ENCODE results near the gene STRN3.

DNA sequence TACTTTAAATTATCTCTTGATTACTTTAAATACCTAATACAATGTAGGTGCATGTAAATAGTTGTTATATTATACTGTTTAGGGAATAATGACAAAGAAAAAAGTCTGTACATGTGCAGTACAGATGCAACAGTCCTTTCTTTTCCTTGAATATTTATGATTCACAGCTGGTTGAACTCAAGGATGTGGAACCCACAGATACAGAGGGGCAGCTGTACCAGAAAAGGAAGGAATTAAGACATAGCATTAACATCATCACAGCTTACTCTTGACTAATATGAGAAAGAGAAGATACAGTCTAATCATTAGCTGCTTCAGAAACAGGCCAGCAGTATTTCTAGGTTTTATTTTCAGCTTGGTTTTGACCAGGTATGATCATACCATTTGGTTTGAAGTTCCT lies 35.4 kb downstream of the STRN3 start:
- TF ChIP-seq, protein P1, sequence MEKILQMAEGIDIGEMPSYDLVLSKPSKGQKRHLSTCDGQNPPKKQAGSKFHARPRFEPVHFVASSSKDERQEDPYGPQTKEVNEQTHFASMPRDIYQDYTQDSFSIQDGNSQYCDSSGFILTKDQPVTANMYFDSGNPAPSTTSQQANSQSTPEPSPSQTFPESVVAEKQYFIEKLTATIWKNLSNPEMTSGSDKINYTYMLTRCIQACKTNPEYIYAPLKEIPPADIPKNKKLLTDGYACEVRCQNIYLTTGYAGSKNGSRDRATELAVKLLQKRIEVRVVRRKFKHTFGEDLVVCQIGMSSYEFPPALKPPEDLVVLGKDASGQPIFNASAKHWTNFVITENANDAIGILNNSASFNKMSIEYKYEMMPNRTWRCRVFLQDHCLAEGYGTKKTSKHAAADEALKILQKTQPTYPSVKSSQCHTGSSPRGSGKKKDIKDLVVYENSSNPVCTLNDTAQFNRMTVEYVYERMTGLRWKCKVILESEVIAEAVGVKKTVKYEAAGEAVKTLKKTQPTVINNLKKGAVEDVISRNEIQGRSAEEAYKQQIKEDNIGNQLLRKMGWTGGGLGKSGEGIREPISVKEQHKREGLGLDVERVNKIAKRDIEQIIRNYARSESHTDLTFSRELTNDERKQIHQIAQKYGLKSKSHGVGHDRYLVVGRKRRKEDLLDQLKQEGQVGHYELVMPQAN (conservative IDR thresholded peaks at IDR 0.05), result no peak
- no peak for TF ChIP-seq NRF1 (conservative IDR thresholded peaks at IDR 0.05; ENCODE audit: low read depth, low read length)
- no peak for TF ChIP-seq POLR2AphosphoS5 (IDR thresholded peaks at IDR 0.05; ENCODE audit: low read length)
- TF ChIP-seq, protein P2, sequence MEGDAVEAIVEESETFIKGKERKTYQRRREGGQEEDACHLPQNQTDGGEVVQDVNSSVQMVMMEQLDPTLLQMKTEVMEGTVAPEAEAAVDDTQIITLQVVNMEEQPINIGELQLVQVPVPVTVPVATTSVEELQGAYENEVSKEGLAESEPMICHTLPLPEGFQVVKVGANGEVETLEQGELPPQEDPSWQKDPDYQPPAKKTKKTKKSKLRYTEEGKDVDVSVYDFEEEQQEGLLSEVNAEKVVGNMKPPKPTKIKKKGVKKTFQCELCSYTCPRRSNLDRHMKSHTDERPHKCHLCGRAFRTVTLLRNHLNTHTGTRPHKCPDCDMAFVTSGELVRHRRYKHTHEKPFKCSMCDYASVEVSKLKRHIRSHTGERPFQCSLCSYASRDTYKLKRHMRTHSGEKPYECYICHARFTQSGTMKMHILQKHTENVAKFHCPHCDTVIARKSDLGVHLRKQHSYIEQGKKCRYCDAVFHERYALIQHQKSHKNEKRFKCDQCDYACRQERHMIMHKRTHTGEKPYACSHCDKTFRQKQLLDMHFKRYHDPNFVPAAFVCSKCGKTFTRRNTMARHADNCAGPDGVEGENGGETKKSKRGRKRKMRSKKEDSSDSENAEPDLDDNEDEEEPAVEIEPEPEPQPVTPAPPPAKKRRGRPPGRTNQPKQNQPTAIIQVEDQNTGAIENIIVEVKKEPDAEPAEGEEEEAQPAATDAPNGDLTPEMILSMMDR (IDR thresholded peaks at IDR 0.05 in 2 of 3, conservative IDR thresholded peaks at IDR 0.05 in 1 of 3; ENCODE audit: control insufficient read depth in 2 of 3, extremely low read depth in 1 of 3, insufficient read depth in 1 of 3, low read depth in 3 of 3, low read length in 3 of 3), result no peak
- no peak for TF ChIP-seq FOXK2 (IDR thresholded peaks at IDR 0.05)
- no peak for TF ChIP-seq ESRRA (IDR thresholded peaks at IDR 0.05; ENCODE audit: low read length)
